HG03097 (cell line): ENCODE data around the gene GHR.
"Not testable (repeated sequence)": the region's sequence is repeated elsewhere in the genome, so short reads cannot be mapped to it uniquely, and the experiment has no call there.

Experiments used
- ATAC-seq: cut with Tn5 transposase; IDR thresholded peaks from one replicate; pipeline ENCODE4 v1.9.1; 2021; ENCODE audit not compliant: unreplicated experiment, low FRiP score

The GHR gene

GRCh38 chr5:42636946-42637345 is 213.7 kb downstream of the GHR start:
- no peak for ATAC-seq

- no peak for ATAC-seq
These were observed 215.7 kb downstream of the GHR start for GRCh38 chr5:42638972-42639371.

- ATAC-seq: no peak
These were observed 217.6 kb downstream of the GHR start for GRCh38 chr5:42640835-42641234.

- ATAC-seq: no peak
These were observed 218.2 kb downstream of the GHR start for GRCh38 chr5:42641336-42642005.

- ATAC-seq: no peak
These were observed 218.8 kb downstream of the GHR start for GRCh38 chr5:42642006-42642405.

GRCh38 chr5:42643360-42643759 is 220.1 kb downstream of the GHR start:
- no peak for ATAC-seq

- ATAC-seq: no peak
These were observed 221.9 kb downstream of the GHR start for GRCh38 chr5:42645138-42645537.

- ATAC-seq: no peak
These were observed 224.8 kb downstream of the GHR start for GRCh38 chr5:42648036-42648435.

- no peak for ATAC-seq
These were observed 225.7 kb downstream of the GHR start for GRCh38 chr5:42648915-42649314.

GRCh38 chr5:42650084-42650483 is 226.8 kb downstream of the GHR start:
- ATAC-seq: no peak

- ATAC-seq: no peak
These were observed 230.5 kb downstream of the GHR start for GRCh38 chr5:42653705-42654104.

- ATAC-seq: no peak
These were observed 231.4 kb downstream of the GHR start for GRCh38 chr5:42654645-42655044.

GRCh38 chr5:42655982-42656650 is 232.9 kb downstream of the GHR start:
- ATAC-seq: no peak

- no peak for ATAC-seq
These were observed 233.4 kb downstream of the GHR start for GRCh38 chr5:42656651-42657015.

GRCh38 chr5:42659869-42660268 is 236.6 kb downstream of the GHR start:
- not testable (repeated sequence) for ATAC-seq

- no peak for ATAC-seq
These were observed 242.6 kb downstream of the GHR start for GRCh38 chr5:42665857-42666256.

- no peak for ATAC-seq
These were observed 243.6 kb downstream of the GHR start for GRCh38 chr5:42666869-42667268.

- ATAC-seq: no peak
These were observed 245.0 kb downstream of the GHR start for GRCh38 chr5:42668254-42668653.

- no peak for ATAC-seq
These were observed 249.7 kb downstream of the GHR start for GRCh38 chr5:42672925-42673324.

GRCh38 chr5:42675602-42676001 is 252.4 kb downstream of the GHR start:
- ATAC-seq: no peak

- no peak for ATAC-seq
These were observed 253.1 kb downstream of the GHR start for GRCh38 chr5:42676362-42676761.

- ATAC-seq: no peak
These were observed 254.1 kb downstream of the GHR start for GRCh38 chr5:42677156-42677842.
